Activated CD8-positive, alpha-beta memory T cell treated with anti-CD3 and anti-CD28 coated beads, Interleukin-2, amount 50 U/mL, for 48 hours (primary cell): ENCODE results near the gene GNG12.
A peak's percentile ranks its signal among the peaks of the same experiment; 100 is the strongest.
"Not testable (repeated sequence)": the region's sequence is repeated elsewhere in the genome, so short reads cannot be mapped to it uniquely, and the experiment has no call there.

ENCODE experiments used
- DNase-seq: peaks from one replicate; pipeline ENCODE4 v3.0.0-alpha.2; 2020

GNG12 gene

DNA sequence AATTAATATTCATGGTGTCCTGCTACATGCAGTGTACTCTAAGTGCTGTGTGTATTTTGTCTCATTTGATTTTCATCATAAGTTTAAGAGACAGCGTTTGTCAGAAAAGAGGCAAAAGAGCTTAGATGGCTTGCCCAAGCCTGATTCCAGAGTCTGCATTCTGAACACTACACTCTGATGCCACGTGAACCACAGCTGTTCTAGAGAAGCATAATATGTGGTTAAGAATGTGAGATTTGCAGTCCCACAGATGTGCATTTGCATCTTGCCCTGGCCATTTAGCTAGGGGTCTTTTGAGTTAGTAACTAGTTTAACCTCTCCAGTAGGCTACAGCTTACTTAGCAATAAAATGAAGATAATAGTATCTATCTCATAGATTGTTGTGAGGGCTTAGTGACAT is 157.5 kb downstream of the GNG12 start:
- no peak for DNase-seq

DNA sequence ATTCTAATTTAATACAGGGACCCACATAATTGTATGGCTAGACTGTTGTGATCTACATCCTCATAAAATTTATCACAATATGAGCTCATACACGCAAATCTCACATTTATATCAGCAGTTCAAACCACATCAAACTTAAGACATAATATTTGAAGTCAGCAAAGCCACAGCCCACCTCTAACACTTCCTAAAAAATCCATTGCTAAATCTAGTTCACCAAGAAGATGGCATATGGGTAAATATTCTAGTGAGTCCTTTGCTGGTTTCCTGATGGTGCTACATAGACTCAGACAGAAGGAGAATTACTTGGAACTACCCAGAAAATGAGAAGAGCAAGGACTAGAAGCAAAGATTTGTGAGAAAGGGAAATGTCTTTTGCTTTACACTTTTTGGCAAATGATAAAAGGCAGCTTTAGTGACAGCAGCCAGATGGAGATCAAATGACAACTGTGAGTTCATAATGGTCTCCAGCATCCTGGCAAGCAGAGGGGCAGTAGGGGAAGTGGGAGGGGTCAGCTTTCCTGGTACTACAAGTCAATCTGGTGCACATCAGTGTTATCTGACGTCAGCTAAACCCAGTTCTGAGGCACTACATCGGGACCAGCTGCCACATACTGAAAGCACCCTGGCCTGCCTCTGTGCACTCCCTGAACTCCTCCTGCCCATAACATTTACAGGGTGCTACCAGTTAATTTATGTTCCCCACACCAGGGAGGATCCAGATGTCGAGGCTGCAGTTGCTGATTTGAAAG is 158.8 kb downstream of the GNG12 start:
- DNase-seq, result peak; percentile 55

DNA sequence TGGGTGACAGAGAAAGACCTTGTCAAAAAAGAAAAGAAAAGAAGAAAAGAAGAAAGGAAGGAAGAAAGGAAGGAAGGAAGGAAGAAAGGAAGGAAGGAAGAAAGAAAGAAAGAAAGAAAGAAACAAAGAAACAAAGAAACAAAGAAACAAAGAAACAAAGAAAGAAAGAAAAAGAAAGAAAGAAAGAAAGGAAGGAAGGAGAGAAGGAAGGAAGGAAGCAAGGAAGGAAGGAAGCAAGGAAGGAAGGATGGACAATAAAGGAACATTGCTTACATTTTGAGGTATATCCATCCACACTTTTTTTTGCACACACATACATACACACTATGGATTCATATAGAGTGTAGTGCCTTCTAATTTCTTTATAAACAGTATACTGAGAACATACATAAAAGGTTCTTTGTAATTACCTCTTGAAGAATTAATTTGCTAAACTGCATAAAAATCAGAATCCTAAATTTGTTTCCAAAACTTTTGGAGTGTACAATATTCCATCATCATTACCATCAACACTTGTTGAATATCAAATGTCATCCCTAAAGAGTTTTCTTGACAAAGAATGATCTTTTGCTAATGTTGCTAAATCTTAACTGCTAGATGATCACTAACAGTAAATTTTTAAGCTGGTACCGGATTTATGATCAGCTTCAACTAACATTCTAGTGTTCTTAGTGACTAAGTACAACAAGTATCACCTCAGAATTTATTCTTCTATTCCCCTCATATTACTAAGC is 159.6 kb downstream of the GNG12 start:
- DNase-seq, result no peak

DNA sequence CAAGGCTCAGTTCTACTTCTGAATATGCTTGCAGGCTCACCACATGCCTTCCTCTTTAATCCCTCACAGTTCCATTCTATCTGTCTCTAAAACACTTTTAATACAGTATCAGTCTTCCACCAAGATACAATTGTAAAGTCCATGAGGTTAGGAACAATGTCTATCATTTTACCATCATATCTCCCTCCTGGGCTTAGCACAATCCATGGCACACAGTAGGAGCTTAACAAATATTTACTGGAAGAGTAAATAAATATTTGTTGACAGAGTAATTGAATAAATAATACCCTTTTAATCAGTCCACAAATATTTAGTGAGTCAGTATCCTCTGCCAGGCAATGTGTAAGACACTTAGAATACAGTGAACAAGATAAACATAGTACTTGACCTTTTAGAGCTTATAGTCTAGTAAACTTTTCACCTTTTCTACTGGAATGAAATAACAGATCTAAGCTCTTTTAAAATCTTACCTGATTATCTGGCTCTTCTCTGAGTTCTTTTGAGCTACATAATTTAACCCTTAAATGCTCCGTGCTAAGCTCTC is 160.9 kb downstream of the GNG12 start:
- DNase-seq, result no peak

DNA sequence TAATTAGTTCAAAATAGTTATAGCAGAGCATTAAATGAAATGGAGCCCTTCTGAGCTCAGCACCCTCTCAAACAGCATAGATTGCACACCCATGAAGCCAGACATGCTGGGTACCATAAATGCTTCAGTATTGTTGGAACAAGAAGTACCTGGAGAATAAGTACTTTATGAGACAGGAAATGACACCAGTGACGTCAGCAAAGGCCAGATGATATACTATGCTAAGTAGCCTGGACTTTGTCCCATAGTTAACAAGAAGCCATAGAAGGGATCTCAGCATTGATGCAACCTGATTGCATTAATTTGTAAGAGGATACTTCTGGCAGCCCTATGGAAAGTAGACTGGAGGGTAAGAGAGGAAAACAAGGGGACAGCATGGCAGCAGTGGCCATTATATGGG is 164.6 kb downstream of the GNG12 start:
- DNase-seq, result no peak

GRCh38 chr1:67666636-67667035 is 166.6 kb downstream of the GNG12 start:
- no peak for DNase-seq

- not testable (repeated sequence) for DNase-seq
These were observed 168.0 kb downstream of the GNG12 start for GRCh38 chr1:67665307-67665706.

GRCh38 chr1:67664048-67664447 is 169.2 kb downstream of the GNG12 start:
- no peak for DNase-seq

- DNase-seq, result no peak
These were observed 170.4 kb downstream of the GNG12 start for GRCh38 chr1:67662884-67663283.

DNA sequence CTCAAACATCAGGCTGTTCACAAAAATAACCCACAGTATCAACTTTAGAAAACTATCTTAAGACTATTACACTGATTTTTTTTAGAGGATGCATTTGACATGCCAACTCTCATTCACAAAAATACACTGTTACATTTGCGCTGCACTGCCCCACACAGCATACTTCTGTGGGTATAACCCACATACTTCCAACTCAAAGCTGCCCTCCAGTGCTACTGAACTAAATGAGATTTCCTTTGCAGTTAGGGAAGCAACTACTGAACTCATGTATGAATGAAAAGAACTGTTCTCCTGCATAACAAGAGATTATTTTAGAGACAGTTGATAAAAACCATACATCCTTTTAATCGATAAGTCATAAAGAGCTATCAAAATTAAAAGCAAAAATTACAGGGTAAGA is 174.0 kb downstream of the GNG12 start:
- DNase-seq, result no peak

DNA sequence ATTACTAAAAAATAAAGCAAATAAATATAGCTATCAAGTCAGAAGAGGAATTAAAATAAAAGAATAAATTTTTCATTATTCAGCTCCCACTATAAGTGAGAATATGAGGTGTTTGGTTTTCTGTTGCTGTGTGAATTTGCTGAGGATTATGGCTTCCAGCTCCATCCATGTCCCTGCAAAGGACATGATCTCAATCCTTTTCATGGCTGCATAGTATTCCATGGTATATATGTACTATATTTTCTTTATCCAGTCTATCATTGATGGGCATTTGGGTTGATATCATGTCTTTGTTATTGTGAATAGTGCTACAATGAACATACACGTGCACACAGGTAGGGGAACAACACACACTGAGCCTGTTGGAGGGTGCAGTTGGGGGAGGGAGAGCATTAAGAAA is 176.1 kb downstream of the GNG12 start:
- DNase-seq, result not testable (repeated sequence)

DNA sequence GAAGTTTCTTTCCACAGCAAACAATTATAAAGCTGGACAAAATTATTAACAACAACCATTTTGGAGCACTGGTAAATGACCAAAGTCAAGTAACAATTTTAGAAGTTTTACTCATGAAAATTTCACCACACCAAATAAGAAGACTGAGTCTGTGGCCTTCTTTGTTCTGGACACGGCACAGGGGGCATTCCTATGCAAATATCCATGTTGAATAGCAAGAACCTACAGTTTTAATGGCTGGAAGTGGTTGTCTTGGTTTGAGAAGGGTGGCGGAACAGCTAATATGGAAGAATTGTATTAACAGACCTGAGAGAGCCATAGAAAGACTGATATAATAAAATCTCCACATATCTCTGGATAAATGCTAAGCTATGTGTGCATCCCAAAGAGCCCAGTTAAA is 177.7 kb downstream of the GNG12 start:
- DNase-seq, result no peak

DNA sequence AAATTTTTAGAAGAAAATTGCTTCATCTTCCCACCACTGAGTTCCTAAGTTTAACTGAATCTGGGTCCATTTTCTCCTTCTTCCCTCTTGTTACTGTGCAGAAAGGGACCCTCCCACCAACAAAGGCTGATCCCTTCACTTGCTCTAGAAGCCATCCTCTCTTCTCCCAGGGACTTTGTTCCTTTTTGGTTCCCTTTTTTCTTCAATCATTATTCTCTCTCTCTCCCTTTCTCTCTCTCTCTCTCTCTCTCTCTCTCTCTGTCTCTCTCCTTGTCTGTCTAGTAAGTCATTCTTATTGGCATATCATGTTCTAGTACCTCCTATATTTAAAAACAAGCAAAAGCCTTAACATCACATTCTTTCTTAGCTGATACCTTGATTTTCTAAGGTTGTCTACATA is 180.0 kb downstream of the GNG12 start:
- no peak for DNase-seq

DNA sequence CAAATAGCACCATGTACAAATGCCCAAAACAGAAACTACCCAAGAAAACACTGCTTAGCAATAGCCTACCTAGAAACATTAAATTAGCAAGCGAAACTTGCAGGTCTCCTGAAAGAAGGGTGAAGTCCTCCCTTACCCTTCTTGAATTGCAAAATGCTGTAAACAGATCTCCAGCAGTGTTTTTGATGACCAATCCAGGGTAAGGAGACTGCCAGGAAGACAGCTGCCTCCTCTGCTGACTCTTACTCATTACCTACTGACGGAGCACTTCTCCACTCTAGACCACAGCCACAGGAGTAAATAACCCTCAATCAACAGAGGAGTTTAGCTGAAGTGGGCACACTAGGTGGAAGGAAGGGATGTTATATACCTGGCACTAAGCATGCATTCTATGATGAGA is 180.5 kb downstream of the GNG12 start:
- no peak for DNase-seq
